IMR-90 (cell line): ENCODE measurements around the gene FRAS1. TPM values are rescaled to one million over a fixed set of nuclear protein-coding genes. Genes with fewer than 3 reads are reported as not detected.

Source experiments
- ATAC-seq: fragments of 200-7000 bp; cut with Tn5 transposase; 2 replicates; pipeline ENCODE4 v1.9.1; 2020; ENCODE audit warnings: low read depth, mild to moderate bottlenecking, moderate library complexity
- BruUV-seq: library from RNA; stranded (reverse); fragments of 400-500 nt; replicated peaks from 2 replicates; lab custom pipeline; 2021; lab: Mats Ljungman, UMichigan
- CTCF ChIA-PET: fragments of 300-600 bp; formaldehyde crosslinking; extraction: SDS; loops from one replicate; lab custom pipeline; 2021; ENCODE audit warnings: antibody characterized with exemption; lab: Yijun Ruan, JAX
- POLR2A ChIA-PET: fragments of 300-600 bp; sonication (Branson Sonifier 250); formaldehyde crosslinking; loops from one replicate; lab custom pipeline; 2022; ENCODE audit warnings: antibody characterized with exemption; ENCODE audit not compliant: unreplicated experiment; lab: Charles Lee
- DNase-seq: peaks from one replicate; pipeline ENCODE4 v3.0.0; 2013
- H2AFZ ChIP-seq: replicated peaks from 2 replicates; pipeline ENCODE3; 2013; ENCODE audit warnings: low read length, mild to moderate bottlenecking; ENCODE audit not compliant: poor library complexity
- H2AK5ac ChIP-seq: 2 replicates; pipeline ENCODE4 v1.6.1; 2013; ENCODE audit warnings: low read depth, low read length, inconsistent platforms
- H2AK9ac ChIP-seq: replicated peaks from 2 replicates; pipeline ENCODE3; 2013; ENCODE audit warnings: mild to moderate bottlenecking, low read depth, low read length, moderate library complexity; ENCODE audit not compliant: poor library complexity
- H2BK120ac ChIP-seq: 2 replicates; pipeline ENCODE4 v1.6.1; 2013; ENCODE audit warnings: low read depth, low read length, inconsistent platforms
- H2BK15ac ChIP-seq: 3 replicates; pipeline ENCODE4 v1.6.1; 2013; ENCODE audit warnings: low read depth, low read length, inconsistent platforms
- H2BK20ac ChIP-seq: 2 replicates; pipeline ENCODE4 v1.6.1; 2013; ENCODE audit warnings: low read depth, mild to moderate bottlenecking, inconsistent platforms, low read length, moderate library complexity
- H2BK5ac ChIP-seq: 2 replicates; pipeline ENCODE4 v1.6.1; 2013; ENCODE audit warnings: mild to moderate bottlenecking, low read depth, low read length, inconsistent platforms; ENCODE audit not compliant: poor library complexity, severe bottlenecking
- H3K14ac ChIP-seq: replicated peaks from 2 replicates; pipeline ENCODE4 v1.6.1; 2013; ENCODE audit warnings: low read depth, low read length, inconsistent platforms
- H3K18ac ChIP-seq: 2 replicates; pipeline ENCODE4 v1.6.1; 2013; ENCODE audit warnings: low read depth, low read length, control low read depth
- H3K23ac ChIP-seq: 2 replicates; pipeline ENCODE4 v1.6.1; 2013; ENCODE audit warnings: low read depth, low read length, inconsistent platforms
- H3K27ac ChIP-seq: 2 replicates; pipeline ENCODE4 v1.5.1; 2013; ENCODE audit warnings: mild to moderate bottlenecking, control low read depth, low read length; ENCODE audit not compliant: insufficient read depth
- H3K27me3 ChIP-seq: 2 replicates; pipeline ENCODE4 v1.6.1; 2013; ENCODE audit warnings: low read length; ENCODE audit not compliant: control insufficient read depth, insufficient read depth
- H3K36me3 ChIP-seq: 2 replicates; pipeline ENCODE4 v1.6.1; 2013; ENCODE audit warnings: low read length, mixed read lengths; ENCODE audit not compliant: control insufficient read depth, insufficient read depth
- H3K4ac ChIP-seq: 2 replicates; pipeline ENCODE4 v1.6.1; 2013; ENCODE audit warnings: low read depth, low read length, inconsistent platforms
- H3K4me1 ChIP-seq: 2 replicates; pipeline ENCODE4 v1.6.1; 2013; ENCODE audit warnings: low read length, mixed read lengths; ENCODE audit not compliant: control insufficient read depth, insufficient read depth
- H3K4me2 ChIP-seq: 2 replicates; pipeline ENCODE4 v1.6.1; 2013; ENCODE audit warnings: low read depth, mild to moderate bottlenecking, control low read depth, low read length, moderate library complexity
- H3K4me3 ChIP-seq: 2 replicates; pipeline ENCODE4 v1.5.1; 2013; ENCODE audit warnings: low read depth, mild to moderate bottlenecking, control low read depth, low read length, moderate library complexity; ENCODE audit not compliant: insufficient read depth
- H3K56ac ChIP-seq: 2 replicates; pipeline ENCODE4 v1.6.1; 2013; ENCODE audit warnings: low read length, inconsistent platforms; ENCODE audit not compliant: insufficient read depth; ENCODE audit errors: extremely low read depth
- H3K79me1 ChIP-seq, 2 experiments: 2 replicates each; pipeline ENCODE4 v1.6.1; 2013; ENCODE audit warnings: low read length in 2 of 2, inconsistent platforms in 1 of 2, low read depth in 1 of 2
- H3K9ac ChIP-seq: 2 replicates; pipeline ENCODE4 v1.6.1; 2013; ENCODE audit warnings: low read depth, low read length, control low read depth
- H3K9me1 ChIP-seq: 2 replicates; pipeline ENCODE4 v1.6.1; 2013; ENCODE audit warnings: low read length, inconsistent platforms; ENCODE audit not compliant: insufficient read depth
- H3K9me3 ChIP-seq: 2 replicates; pipeline ENCODE4 v1.6.1; 2013; ENCODE audit warnings: low read length; ENCODE audit not compliant: control insufficient read depth, insufficient read depth
- H4K20me1 ChIP-seq: 2 replicates; pipeline ENCODE4 v1.6.1; 2013; ENCODE audit warnings: low read length, inconsistent platforms; ENCODE audit not compliant: insufficient read depth
- H4K5ac ChIP-seq: 2 replicates; pipeline ENCODE4 v1.6.1; 2013; ENCODE audit warnings: mild to moderate bottlenecking, low read depth, low read length, control low read depth
- H4K8ac ChIP-seq, 2 experiments: 2 replicates each; pipeline ENCODE4 v1.6.1; 2013; ENCODE audit warnings: low read depth in 2 of 2, low read length in 2 of 2, control low read depth in 1 of 2, inconsistent platforms in 1 of 2
- H4K91ac ChIP-seq: 2 replicates; pipeline ENCODE4 v1.6.1; 2013; ENCODE audit warnings: low read depth, low read length, inconsistent platforms; ENCODE audit not compliant: insufficient read depth
- CEBPB ChIP-seq: IDR thresholded peaks from 2 replicates; pipeline ENCODE4 v1.6.1; 2012; ENCODE audit warnings: low read depth, low read length, improper control_type of control experiment
- CHD1 ChIP-seq: IDR thresholded peaks from 2 replicates; pipeline ENCODE4 v1.6.1; 2012; ENCODE audit warnings: low read depth, low read length, improper control_type of control experiment
- FOS ChIP-seq: fragments of 150-350 bp; IDR thresholded peaks from 2 replicates; pipeline ENCODE4 v1.6.1; 2016; ENCODE audit warnings: low read depth, low read length
- MAFK ChIP-seq: IDR thresholded peaks from 2 replicates; pipeline ENCODE4 v1.6.1; 2012; ENCODE audit warnings: low read depth, low read length, improper control_type of control experiment
- MAZ ChIP-seq: IDR thresholded peaks from 2 replicates; pipeline ENCODE4 v1.6.1; 2012; ENCODE audit warnings: low read depth, mild to moderate bottlenecking, low read length, improper control_type of control experiment, moderate library complexity, borderline replicate concordance
- MXI1 ChIP-seq: IDR thresholded peaks from 2 replicates; pipeline ENCODE4 v1.6.1; 2012; ENCODE audit warnings: low read depth, mild to moderate bottlenecking, low read length, moderate library complexity, borderline replicate concordance
- SMC3 ChIP-seq: fragments of 150-350 bp; IDR thresholded peaks from 2 replicates; pipeline ENCODE4 v1.6.1; 2016; ENCODE audit warnings: low read depth, mild to moderate bottlenecking, antibody characterized with exemption, low read length, moderate library complexity
- WGBS, 2 experiments: methylation state at CpG; one replicate each; pipeline versions ENCODE4 v1.1.5 to v1.1.7; 2013; ENCODE audit warnings: missing lambda C conversion rate in 2 of 2; ENCODE audit not compliant: insufficient read length in 1 of 2; ENCODE audit errors: extremely low coverage in 2 of 2; 5-methylcytosine and 5-hydroxymethylcytosine counted together
- dilution Hi-C: fragments of 300-500 bp; cut with HindIII; formaldehyde crosslinking; loops from one replicate; pipeline ENCODE4 v1.14.3; 2018; ENCODE audit warnings: low sequenced_read_pairs; ENCODE audit not compliant: unreplicated experiment
- in situ Hi-C: fragments of 300-500 bp; cut with MboI; formaldehyde crosslinking; loops from 3 replicates; pipeline ENCODE4 v1.14.3; 2019; ENCODE audit warnings: low sequenced_read_pairs, inconsistent platforms, mixed read lengths
- intact Hi-C: fragments of 100-400 bp; cut with micrococcal nuclease; formaldehyde crosslinking; loops from 2 replicates; pipeline ENCODE4 v1.10.0; 2022
- polyA plus RNA-seq, 3 experiments: library from polyadenylated mRNA; depleted of rRNA; stranded (reverse); fragments of >200 nt; gene quantifications; 2 replicates each; pipeline ENCODE4 v1.2.3, GENCODE V29; 2012; ENCODE audit warnings: low replicate concordance in 1 of 3
- total RNA-seq: library from RNA; depleted of rRNA; stranded (reverse); fragments of >200 nt; gene quantifications from 2 replicates; pipeline ENCODE4 v1.2.3, GENCODE V29; 2012
- TF ChIP-seq, protein P1 (sequence below): conservative IDR thresholded peaks from 2 replicates; pipeline ENCODE4 v1.5.1; 2012; ENCODE audit warnings: mild to moderate bottlenecking, low read depth, low read length, improper control_type of control experiment
- TF ChIP-seq, protein P2 (sequence below): fragments of 150-350 bp; IDR thresholded peaks from 2 replicates; pipeline ENCODE4 v1.6.1; 2016; ENCODE audit warnings: low read depth, mild to moderate bottlenecking, low read length, moderate library complexity, borderline replicate concordance

The FRAS1 gene
- total and polyA plus RNA-seq, 2 of the 4 experiments (the other 2 are of a cell fraction) = under 0.01 to 0.03 TPM

DNA sequence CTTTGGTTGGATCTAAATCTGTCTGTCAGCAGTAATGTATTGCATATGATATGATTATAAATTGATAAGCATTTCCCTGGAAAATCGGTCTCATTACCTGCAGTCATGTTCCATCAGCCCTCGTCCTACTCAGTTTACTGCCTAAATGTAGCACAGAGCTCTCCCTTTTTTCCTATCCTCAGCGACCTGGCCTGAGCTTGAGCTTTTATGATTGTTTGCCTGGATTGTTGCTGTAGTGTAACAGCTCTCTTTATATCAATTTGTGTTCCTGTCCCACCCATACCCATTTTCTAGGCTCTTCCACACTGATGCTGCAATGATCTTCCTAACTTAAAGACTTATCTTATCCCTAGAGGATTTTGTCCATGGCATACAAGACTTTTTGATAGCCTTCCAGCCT, 95.7 kb downstream of the FRAS1 start:
- H4K20me1 ChIP-seq = no peaks in the 10 kb centered on the region
- H2AK9ac ChIP-seq = no peak overlapping the region
- H2BK15ac ChIP-seq = no peak overlapping the region
- H2BK5ac ChIP-seq = no peak overlapping the region
- H4K91ac ChIP-seq = no peak overlapping the region
- H3K27me3 ChIP-seq = no peaks in the 10 kb centered on the region
- intact Hi-C loops (no loop called here), in situ Hi-C loops (no loop called here), dilution Hi-C loops (no loop called here)
- H2BK20ac ChIP-seq = no peak overlapping the region
- no peak overlapping the region for H3K27ac ChIP-seq
- no CpG with 5 or more reads among the region's 3 CpGs for WGBS, 2 experiments
- H3K18ac ChIP-seq = no peak overlapping the region
- no peak overlapping the region for H3K4me3 ChIP-seq
- H3K4ac ChIP-seq = no peak overlapping the region
- H3K36me3 ChIP-seq = no peaks in the 10 kb centered on the region
- H2AK5ac ChIP-seq = no peak overlapping the region
- no peak overlapping the region for H3K14ac ChIP-seq
- no peak for ATAC-seq
- no peak overlapping the region for H2BK120ac ChIP-seq
- no peak overlapping the region for H3K23ac ChIP-seq
- TF ChIP-seq CHD1 = no peak
- TF ChIP-seq MAFK = no peak
- no peak for TF ChIP-seq CEBPB
- no peak for TF ChIP-seq SMC3
- TF ChIP-seq, protein P1, sequence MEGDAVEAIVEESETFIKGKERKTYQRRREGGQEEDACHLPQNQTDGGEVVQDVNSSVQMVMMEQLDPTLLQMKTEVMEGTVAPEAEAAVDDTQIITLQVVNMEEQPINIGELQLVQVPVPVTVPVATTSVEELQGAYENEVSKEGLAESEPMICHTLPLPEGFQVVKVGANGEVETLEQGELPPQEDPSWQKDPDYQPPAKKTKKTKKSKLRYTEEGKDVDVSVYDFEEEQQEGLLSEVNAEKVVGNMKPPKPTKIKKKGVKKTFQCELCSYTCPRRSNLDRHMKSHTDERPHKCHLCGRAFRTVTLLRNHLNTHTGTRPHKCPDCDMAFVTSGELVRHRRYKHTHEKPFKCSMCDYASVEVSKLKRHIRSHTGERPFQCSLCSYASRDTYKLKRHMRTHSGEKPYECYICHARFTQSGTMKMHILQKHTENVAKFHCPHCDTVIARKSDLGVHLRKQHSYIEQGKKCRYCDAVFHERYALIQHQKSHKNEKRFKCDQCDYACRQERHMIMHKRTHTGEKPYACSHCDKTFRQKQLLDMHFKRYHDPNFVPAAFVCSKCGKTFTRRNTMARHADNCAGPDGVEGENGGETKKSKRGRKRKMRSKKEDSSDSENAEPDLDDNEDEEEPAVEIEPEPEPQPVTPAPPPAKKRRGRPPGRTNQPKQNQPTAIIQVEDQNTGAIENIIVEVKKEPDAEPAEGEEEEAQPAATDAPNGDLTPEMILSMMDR = no peak
- no peak for TF ChIP-seq MXI1
- no peak for TF ChIP-seq FOS
- no peak for TF ChIP-seq MAZ
- TF ChIP-seq, protein P2, sequence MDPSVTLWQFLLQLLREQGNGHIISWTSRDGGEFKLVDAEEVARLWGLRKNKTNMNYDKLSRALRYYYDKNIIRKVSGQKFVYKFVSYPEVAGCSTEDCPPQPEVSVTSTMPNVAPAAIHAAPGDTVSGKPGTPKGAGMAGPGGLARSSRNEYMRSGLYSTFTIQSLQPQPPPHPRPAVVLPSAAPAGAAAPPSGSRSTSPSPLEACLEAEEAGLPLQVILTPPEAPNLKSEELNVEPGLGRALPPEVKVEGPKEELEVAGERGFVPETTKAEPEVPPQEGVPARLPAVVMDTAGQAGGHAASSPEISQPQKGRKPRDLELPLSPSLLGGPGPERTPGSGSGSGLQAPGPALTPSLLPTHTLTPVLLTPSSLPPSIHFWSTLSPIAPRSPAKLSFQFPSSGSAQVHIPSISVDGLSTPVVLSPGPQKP = no peak
- no peak overlapping the region for H3K56ac ChIP-seq
- no peak overlapping the region for H3K9ac ChIP-seq
- no peak overlapping the region for H2AFZ ChIP-seq
- H4K5ac ChIP-seq = no peak overlapping the region
- BruUV-seq = no TSS peak
- H3K4me1 ChIP-seq = no peaks in the 10 kb centered on the region
- peaks cover 2% of the 10 kb centered on the region; the same call in 1 of the 2 replicates for H3K9me1 ChIP-seq
- H4K8ac ChIP-seq = no peak overlapping the region
- ChIA-PET POLR2A (no interaction called here), CTCF (no interaction called here)
- no peaks in the 10 kb centered on the region for H3K9me3 ChIP-seq
- no peak for DNase-seq
- H3K4me2 ChIP-seq = no peak overlapping the region
- no peaks in the 10 kb centered on the region for H3K79me1 ChIP-seq
